ENCODE data around the gene PRXL2A. TPM values are rescaled to one million over a fixed set of nuclear protein-coding genes. Genes with fewer than 3 reads are reported as not detected.

PRXL2A gene
- total and polyA plus RNA-seq, 10 donors, result 12.4 to 20.7 (median 16.0) TPM

DNA sequence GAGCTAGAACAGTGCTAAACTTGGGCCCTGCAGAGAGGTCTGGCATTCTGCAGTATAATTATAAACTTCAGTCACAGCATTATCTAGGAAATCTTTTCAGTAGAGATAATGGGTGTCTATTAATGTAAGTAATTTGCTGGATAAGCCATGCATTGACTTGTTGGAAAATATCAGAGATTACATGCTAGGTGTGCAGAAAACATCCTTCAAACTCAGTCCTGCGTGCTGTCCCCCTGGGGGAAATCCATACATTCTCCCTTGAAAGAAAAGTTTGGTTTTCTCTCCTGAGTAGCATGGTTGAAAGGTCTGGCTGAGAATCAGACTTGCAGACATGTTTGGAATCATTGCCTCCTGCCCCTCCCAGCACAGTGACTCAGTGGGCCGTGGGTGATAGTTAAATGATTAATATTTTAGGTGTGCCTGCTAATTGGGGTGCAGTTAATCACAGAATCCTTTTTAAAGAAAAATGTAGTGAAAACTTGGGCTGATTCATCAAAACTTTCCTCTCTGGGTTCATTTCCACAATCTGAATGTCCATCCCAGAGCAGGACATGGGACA is 13.9 kb upstream of the PRXL2A start:
- 55 to 95% (median 78%) methylated on average over 2 of the region's 2 CpGs for WGBS, 5 donors

DNA sequence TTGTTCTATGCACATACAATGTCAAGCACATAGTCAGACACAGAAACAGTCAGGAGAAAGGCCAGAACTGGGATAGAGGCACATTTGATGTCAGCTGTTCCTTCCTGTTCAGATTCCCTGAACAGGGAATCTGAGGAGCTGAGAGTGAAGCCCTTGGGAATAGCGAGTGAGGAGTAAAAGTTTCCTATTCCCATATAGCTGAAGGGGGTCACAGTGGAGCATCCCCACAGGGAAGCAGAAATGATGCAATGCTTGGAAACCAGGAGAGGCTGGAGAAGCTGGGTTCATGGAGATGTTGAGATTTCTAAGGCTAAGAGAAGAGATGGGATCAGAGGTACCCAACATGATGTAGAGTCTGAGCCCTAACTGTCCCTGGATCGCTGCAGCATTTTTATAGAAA is 11.3 kb upstream of the PRXL2A start:
- WGBS, 5 donors, result 88 to 96% (median 89%) methylated on average over 2 of the region's 2 CpGs
- no peaks in the 10 kb centered on the region for H3K36me3 ChIP-seq

More for the DNA sequence above, 13.9 kb upstream of the PRXL2A start:
- Histone ChIP-seq H3K9me3 (no peaks in the 10 kb centered on the region), H3K4me3 (no peak overlapping the region), H3K27ac (no peak overlapping the region), H3K4me1 (no peaks in the 10 kb centered on the region), H3K36me3 (no peaks in the 10 kb centered on the region), H3K27me3 (replicated peaks in 1 of 7) (peaks cover 0 to 9% (median 0%) of the 10 kb centered on the region in 7 donors)
- no peak for TF ChIP-seq POLR2A (IDR thresholded peaks at IDR 0.05)
- DNase-seq, result no peak
- intact Hi-C loops (cut with DNase I; ENCODE audit: low total_unique reads), result no loop called here

DNA sequence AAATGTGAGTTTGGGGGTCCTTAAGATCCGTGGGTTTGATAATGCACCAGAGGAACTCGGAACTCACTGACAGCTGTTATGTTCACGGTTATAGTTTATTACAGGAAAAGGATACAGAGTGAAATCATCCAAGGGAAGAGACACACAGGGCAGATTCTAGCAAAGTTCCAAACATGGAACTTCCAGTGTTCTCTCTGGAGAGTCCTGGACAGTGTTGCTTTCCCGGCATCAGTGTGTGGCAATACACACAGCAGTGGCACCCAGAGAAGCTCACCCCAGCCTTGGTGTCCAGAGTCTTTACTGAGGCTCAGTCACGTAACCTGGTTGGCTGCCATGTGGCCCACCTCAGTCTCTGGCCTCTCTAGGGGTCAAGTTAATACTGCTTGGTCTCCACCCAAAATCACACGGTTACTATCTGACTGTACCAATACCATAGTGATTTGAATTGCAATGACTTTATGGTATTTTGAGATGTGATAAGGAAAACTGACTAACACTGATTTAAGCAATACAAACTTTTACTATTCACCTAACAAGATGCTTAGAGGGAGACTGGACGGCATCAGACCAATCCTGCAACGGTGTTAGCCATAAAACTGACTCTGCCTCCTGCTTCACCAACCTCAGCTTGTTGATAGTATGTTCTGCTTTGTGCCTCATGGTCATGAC is 8.1 kb upstream of the PRXL2A start:
- 66 to 74% (median 69%) methylated on average over 8 of the region's 8 CpGs for WGBS, 5 donors
- no peak overlapping the region for H3K4me3 ChIP-seq
- intact Hi-C loops (cut with DNase I; ENCODE audit: low total_unique reads), result no loop called here
- H3K27me3 ChIP-seq (replicated peaks in 1 of 7), result peaks cover 0 to 9% (median 0%) of the 10 kb centered on the region in 7 donors
- H3K27ac ChIP-seq, result no peak overlapping the region
- no peaks in the 10 kb centered on the region for H3K4me1 ChIP-seq
- no peak for DNase-seq
- H3K9me3 ChIP-seq, result no peaks in the 10 kb centered on the region
- H3K36me3 ChIP-seq, result no peaks in the 10 kb centered on the region
- TF ChIP-seq POLR2AphosphoS5 (IDR thresholded peaks at IDR 0.05) (no peak), POLR2A (IDR thresholded peaks at IDR 0.05) (no peak)
- TF ChIP-seq, protein P1, sequence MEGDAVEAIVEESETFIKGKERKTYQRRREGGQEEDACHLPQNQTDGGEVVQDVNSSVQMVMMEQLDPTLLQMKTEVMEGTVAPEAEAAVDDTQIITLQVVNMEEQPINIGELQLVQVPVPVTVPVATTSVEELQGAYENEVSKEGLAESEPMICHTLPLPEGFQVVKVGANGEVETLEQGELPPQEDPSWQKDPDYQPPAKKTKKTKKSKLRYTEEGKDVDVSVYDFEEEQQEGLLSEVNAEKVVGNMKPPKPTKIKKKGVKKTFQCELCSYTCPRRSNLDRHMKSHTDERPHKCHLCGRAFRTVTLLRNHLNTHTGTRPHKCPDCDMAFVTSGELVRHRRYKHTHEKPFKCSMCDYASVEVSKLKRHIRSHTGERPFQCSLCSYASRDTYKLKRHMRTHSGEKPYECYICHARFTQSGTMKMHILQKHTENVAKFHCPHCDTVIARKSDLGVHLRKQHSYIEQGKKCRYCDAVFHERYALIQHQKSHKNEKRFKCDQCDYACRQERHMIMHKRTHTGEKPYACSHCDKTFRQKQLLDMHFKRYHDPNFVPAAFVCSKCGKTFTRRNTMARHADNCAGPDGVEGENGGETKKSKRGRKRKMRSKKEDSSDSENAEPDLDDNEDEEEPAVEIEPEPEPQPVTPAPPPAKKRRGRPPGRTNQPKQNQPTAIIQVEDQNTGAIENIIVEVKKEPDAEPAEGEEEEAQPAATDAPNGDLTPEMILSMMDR (IDR thresholded peaks at IDR 0.05 in 8 of 11, conservative IDR thresholded peaks at IDR 0.05 in 3 of 11), result no peak

More for the DNA sequence above, 11.3 kb upstream of the PRXL2A start:
- Histone ChIP-seq H3K4me1 (no peaks in the 10 kb centered on the region), H3K27ac (no peak overlapping the region), H3K9me3 (no peaks in the 10 kb centered on the region), H3K4me3 (no peak overlapping the region), H3K27me3 (replicated peaks in 1 of 7) (peaks cover 0 to 9% (median 0%) of the 10 kb centered on the region in 7 donors)
- intact Hi-C loops (cut with DNase I; ENCODE audit: low total_unique reads), result no loop called here
- TF ChIP-seq, protein P1 (IDR thresholded peaks at IDR 0.05 in 8 of 11, conservative IDR thresholded peaks at IDR 0.05 in 3 of 11), result no peak
- no peak for DNase-seq

DNA sequence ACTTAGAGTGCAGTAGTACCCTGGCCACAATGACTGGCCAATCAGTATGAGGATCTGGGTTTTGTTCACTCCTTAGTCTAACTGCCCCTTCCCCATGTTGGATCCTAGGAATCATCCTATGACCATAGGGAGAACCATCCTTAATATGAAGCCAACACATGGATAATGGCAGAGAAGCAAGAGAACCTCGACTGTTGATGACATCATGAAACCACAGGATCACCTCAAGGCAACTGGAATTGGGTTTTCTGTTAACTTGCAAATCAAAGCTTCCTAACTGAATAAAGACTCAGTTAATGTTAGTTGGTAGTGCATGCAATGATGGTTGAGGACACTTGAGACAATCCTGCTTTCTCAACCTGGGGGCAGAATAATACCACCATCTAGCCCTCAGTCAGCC is 3.3 kb upstream of the PRXL2A start:
- no peak overlapping the region for H3K27ac ChIP-seq
- peaks cover 0 to 27% (median 17%) of the 10 kb centered on the region in 6 donors for H3K4me1 ChIP-seq
- peaks cover 0 to 23% (median 3%) of the 10 kb centered on the region in 7 donors for H3K27me3 ChIP-seq (replicated peaks in 1 of 7)
- intact Hi-C loops (cut with DNase I; ENCODE audit: low total_unique reads), result no loop called here
- no peak for DNase-seq
- H3K36me3 ChIP-seq, result no peaks in the 10 kb centered on the region
- WGBS, 5 donors, result 67 to 100% (median 79%) methylated on average over 1 of the region's 1 CpG
- no peaks in the 10 kb centered on the region for H3K9me3 ChIP-seq
- TF ChIP-seq, protein P1 (IDR thresholded peaks at IDR 0.05 in 8 of 11, conservative IDR thresholded peaks at IDR 0.05 in 3 of 11), result no peak
- TF ChIP-seq POLR2AphosphoS5 (IDR thresholded peaks at IDR 0.05) (no peak), POLR2A (IDR thresholded peaks at IDR 0.05) (no peak)
- no peak overlapping the region for H3K4me3 ChIP-seq

Measured in spleen (tissue), 11 donors.